MM.1S (cell line): Measurements from ENCODE around the gene SH3RF3.

Experiments used
- DNase-seq: peaks from one replicate; pipeline ENCODE4 v3.0.0-alpha.2; 2015
- H2AFZ ChIP-seq: fragments of 300-600 bp; sonication (generic); 2 replicates; pipeline ENCODE4 v1.6.0; 2016; ENCODE audit warnings: antibody characterized with exemption, low read length
- H3F3A ChIP-seq: fragments of 300-600 bp; sonication (generic); 2 replicates; pipeline ENCODE4 v1.6.1; 2016; ENCODE audit warnings: mild to moderate bottlenecking, antibody characterized with exemption, low read length, moderate library complexity, mixed read lengths; ENCODE audit not compliant: insufficient read depth
- H3K27ac ChIP-seq: fragments of 300-600 bp; sonication (generic); 2 replicates; pipeline ENCODE4 v1.5.1; 2016; ENCODE audit warnings: mild to moderate bottlenecking, low read length
- H3K27me3 ChIP-seq: fragments of 300-600 bp; sonication (generic); replicated peaks from 2 replicates; pipeline ENCODE4 v1.6.0; 2016; ENCODE audit warnings: low read length; ENCODE audit not compliant: insufficient read depth
- H3K36me3 ChIP-seq: fragments of 300-600 bp; sonication (generic); replicated peaks from 2 replicates; pipeline ENCODE4 v1.6.1; 2016; ENCODE audit warnings: mild to moderate bottlenecking, low read length, mixed read lengths; ENCODE audit not compliant: insufficient read depth
- H3K4me1 ChIP-seq: fragments of 300-600 bp; sonication (generic); 2 replicates; pipeline ENCODE4 v1.6.1; 2016; ENCODE audit warnings: low read length, mixed read lengths
- H3K4me2 ChIP-seq: fragments of 300-600 bp; sonication (generic); 2 replicates; pipeline ENCODE4 v1.6.0; 2016; ENCODE audit warnings: low read depth, low read length
- H3K4me3 ChIP-seq: fragments of 300-600 bp; sonication (generic); 2 replicates; pipeline ENCODE4 v1.5.1; 2016; ENCODE audit warnings: low read length, mixed read lengths
- H3K79me2 ChIP-seq: fragments of 300-600 bp; sonication (generic); 2 replicates; pipeline ENCODE4 v1.6.1; 2016; ENCODE audit warnings: mixed run types, low read length, mixed read lengths
- H3K9ac ChIP-seq: fragments of 300-600 bp; sonication (generic); 2 replicates; pipeline ENCODE4 v1.6.1; 2016; ENCODE audit warnings: low read length, mixed read lengths
- H3K9me2 ChIP-seq: fragments of 300-600 bp; sonication (generic); replicated peaks from 2 replicates; pipeline ENCODE4 v1.6.1; 2016; ENCODE audit warnings: mild to moderate bottlenecking, low read length, mixed read lengths; ENCODE audit not compliant: insufficient read depth
- H3K9me3 ChIP-seq: fragments of 300-600 bp; sonication (generic); replicated peaks from 2 replicates; pipeline ENCODE4 v1.6.1; 2016; ENCODE audit warnings: mild to moderate bottlenecking, low read length, mixed read lengths; ENCODE audit not compliant: insufficient read depth
- H4K20me1 ChIP-seq: fragments of 300-600 bp; sonication (generic); 2 replicates; pipeline ENCODE4 v1.6.1; 2016; ENCODE audit warnings: mild to moderate bottlenecking, low read length, moderate library complexity, mixed read lengths; ENCODE audit not compliant: insufficient read depth
- EZH2 ChIP-seq: fragments of 300-600 bp; sonication (generic); optimal IDR thresholded peaks from 2 replicates; pipeline ENCODE3; 2017; ENCODE audit warnings: low read depth, mild to moderate bottlenecking, antibody characterized with exemption, low read length, mixed read lengths
- EZH2phosphoT487 ChIP-seq: fragments of 300-600 bp; sonication (generic); IDR thresholded peaks from 2 replicates; pipeline ENCODE4 v1.6.1; 2018; ENCODE audit warnings: antibody characterized with exemption, low read length
- TF ChIP-seq, protein P1 (sequence below): fragments of 300-600 bp; sonication (generic); IDR thresholded peaks from 2 replicates; pipeline ENCODE4 v1.5.1; 2016; ENCODE audit warnings: antibody characterized with exemption, low read length, mixed read lengths

SH3RF3 gene

DNA sequence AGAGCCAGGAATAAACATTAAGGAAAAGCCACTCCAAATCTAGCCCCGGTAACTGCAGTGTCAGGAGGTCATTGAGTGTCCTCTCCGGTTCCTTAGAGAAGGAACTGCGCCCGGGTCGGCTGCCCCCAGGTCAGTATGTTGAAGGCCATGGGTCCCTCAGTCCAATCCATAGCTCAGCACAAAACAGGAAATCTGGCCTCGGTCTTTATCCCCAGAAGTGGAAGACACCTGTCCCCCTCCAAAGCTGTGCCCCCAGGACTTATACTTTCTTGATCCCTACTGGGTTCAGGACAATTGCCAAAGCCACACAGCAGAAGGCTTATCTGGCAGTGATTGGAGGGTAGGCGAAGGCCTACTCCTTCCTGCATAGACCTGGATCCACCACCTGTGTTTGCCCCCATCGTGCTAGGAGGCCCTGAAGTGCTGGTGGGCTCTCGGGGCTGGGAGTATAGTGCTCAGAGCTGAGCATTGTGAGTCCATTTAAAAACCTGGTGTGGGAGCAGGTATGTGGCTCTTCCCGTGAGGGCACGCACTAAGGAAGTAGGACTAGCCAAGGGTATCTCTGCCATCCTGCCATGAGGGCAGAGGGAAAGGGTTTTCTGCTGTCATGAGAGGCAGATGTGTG, 306.2 kb downstream of the SH3RF3 start:
- Histone ChIP-seq H3K9me2 (no peaks in the 10 kb centered on the region), H3K27ac (no peak overlapping the region), H3K4me3 (no peak overlapping the region), H3K27me3 (no peaks in the 10 kb centered on the region), H2AFZ (no peak overlapping the region), H3K9me3 (no peaks in the 10 kb centered on the region), H3K36me3 (no peaks in the 10 kb centered on the region), H3K4me2 (no peak overlapping the region), H3F3A (no peaks in the 10 kb centered on the region), H3K9ac (no peak overlapping the region), H4K20me1 (no peaks in the 10 kb centered on the region), H3K79me2 (no peaks in the 10 kb centered on the region), H3K4me1 (no peaks in the 10 kb centered on the region)
- TF ChIP-seq, protein P1, sequence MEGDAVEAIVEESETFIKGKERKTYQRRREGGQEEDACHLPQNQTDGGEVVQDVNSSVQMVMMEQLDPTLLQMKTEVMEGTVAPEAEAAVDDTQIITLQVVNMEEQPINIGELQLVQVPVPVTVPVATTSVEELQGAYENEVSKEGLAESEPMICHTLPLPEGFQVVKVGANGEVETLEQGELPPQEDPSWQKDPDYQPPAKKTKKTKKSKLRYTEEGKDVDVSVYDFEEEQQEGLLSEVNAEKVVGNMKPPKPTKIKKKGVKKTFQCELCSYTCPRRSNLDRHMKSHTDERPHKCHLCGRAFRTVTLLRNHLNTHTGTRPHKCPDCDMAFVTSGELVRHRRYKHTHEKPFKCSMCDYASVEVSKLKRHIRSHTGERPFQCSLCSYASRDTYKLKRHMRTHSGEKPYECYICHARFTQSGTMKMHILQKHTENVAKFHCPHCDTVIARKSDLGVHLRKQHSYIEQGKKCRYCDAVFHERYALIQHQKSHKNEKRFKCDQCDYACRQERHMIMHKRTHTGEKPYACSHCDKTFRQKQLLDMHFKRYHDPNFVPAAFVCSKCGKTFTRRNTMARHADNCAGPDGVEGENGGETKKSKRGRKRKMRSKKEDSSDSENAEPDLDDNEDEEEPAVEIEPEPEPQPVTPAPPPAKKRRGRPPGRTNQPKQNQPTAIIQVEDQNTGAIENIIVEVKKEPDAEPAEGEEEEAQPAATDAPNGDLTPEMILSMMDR, result no peak
- TF ChIP-seq EZH2phosphoT487 (no peak), EZH2 (no peak)
- DNase-seq, result no peak

DNA sequence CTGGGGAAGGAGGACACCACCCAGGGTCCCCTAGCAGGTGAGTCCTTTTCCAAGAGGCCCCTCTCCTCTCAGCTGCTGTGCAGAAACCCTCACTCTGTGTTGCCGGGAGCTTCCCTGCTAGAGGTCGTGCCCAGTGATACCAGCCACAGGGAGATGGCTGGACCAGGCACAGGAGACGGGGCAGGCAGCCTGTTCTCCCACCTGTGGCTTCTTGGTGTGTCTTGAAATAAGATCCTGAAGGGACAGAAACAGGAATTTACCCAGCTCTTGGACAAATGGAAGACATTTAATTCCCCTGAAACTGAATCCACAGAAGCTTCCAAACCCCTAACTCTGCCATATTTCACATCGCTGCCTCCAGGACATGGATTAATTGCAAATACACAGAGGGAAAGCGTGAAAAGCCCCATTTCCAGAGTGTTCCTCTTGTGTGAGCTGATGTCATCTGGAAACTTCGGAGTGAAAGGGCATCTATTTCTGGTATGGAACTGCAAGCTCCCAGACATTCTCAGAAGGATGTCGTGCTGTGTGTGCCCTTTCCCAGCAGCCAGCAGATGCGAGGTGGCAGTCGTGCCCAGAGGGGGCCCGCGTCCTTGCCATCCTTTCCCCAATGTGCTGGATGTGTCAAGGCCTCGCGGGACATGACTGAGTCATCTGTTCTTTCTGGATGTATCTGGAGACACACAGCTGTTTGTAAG, 307.0 kb downstream of the SH3RF3 start:
- TF ChIP-seq, protein P1, result no peak
- no peak for TF ChIP-seq EZH2
- no peak for TF ChIP-seq EZH2phosphoT487

DNA sequence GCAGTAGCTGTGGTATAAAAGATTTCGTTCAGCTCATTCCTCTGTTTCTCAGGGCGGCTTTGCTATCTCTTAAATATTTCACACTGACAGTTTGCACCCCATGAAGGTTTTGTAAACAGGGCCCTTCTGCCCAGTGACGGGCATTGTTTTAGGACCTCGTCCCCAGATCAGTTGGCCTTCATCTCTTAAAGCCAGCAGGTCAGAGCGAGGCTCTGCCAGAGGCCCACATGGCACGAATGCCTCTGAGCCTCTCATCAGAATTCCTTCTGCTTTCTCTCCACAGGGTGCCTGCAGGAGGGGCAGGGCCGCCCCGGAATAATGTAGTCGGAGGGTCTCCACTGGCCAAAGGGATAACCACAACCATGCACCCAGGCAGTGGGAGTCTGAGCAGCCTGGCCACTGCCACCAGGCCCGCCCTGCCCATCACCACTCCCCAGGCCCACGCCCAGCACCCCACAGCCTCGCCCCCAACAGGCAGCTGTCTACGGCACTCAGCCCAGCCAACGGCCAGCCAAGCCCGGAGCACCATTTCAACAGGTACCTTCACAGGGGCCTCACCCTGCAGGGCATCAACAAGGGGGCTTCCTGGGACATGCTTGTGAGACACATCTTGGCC, 307.7 kb downstream of the SH3RF3 start:
- Histone ChIP-seq H3K9me3 (no peaks in the 10 kb centered on the region), H3K4me1 (no peaks in the 10 kb centered on the region), H3K9ac (no peak overlapping the region), H3K9me2 (no peaks in the 10 kb centered on the region), H3F3A (no peaks in the 10 kb centered on the region), H3K36me3 (no peaks in the 10 kb centered on the region; the same call in 1 of the 2 replicates), H2AFZ (no peak overlapping the region), H3K4me2 (no peak overlapping the region), H3K4me3 (no peak overlapping the region), H3K27me3 (no peaks in the 10 kb centered on the region), H3K79me2 (no peaks in the 10 kb centered on the region), H3K27ac (no peak overlapping the region), H4K20me1 (no peaks in the 10 kb centered on the region)
- TF ChIP-seq EZH2 (no peak), EZH2phosphoT487 (no peak)
- TF ChIP-seq, protein P1, result no peak
- DNase-seq, result no peak

More for the DNA sequence above, 307.0 kb downstream of the SH3RF3 start:
- Histone ChIP-seq H3F3A (no peaks in the 10 kb centered on the region), H3K9me2 (no peaks in the 10 kb centered on the region), H3K36me3 (no peaks in the 10 kb centered on the region; the same call in 1 of the 2 replicates), H3K9me3 (no peaks in the 10 kb centered on the region), H3K27me3 (no peaks in the 10 kb centered on the region), H3K4me1 (no peaks in the 10 kb centered on the region), H2AFZ (no peak overlapping the region), H3K4me3 (no peak overlapping the region), H3K4me2 (no peak overlapping the region), H4K20me1 (no peaks in the 10 kb centered on the region), H3K79me2 (no peaks in the 10 kb centered on the region), H3K27ac (no peak overlapping the region), H3K9ac (no peak overlapping the region)
- no peak for DNase-seq
